ENCODE measurements around the gene STRBP. TPM values are rescaled to one million over a fixed set of nuclear protein-coding genes. Genes with fewer than 3 reads are reported as not detected.
"Not testable (repeated sequence)": the region's sequence is repeated elsewhere in the genome, so short reads cannot be mapped to it uniquely, and the experiment has no call there.

The STRBP gene
- total RNA-seq, 1 experiment from 2014 or later = 96.3 TPM

- H3K36me3 Mint-ChIP-seq; H3K27ac Mint-ChIP-seq; CTCF ChIA-PET; H3K9me3 Mint-ChIP-seq; ATAC-seq; DNase-seq (ENCODE audit: low spot score); H3K27me3 Mint-ChIP-seq (ENCODE audit: low read depth); H3K4me3 Mint-ChIP-seq: not testable (repeated sequence)
- peak; percentile 88 for TF ChIP-seq ZNF121 (CRISPR knock-in tag; IDR thresholded peaks at IDR 0.05)
- POLR2A ChIA-PET = interaction anchor here (0.6 to 0.7 kb wide), 2 partner anchors 9 to 126 kb away, joined by 3 read pairs; no protein-coding TSS in a partner anchor
- peaks cover 26% of the 10 kb centered on the region for H3K4me1 Mint-ChIP-seq
These were observed 82.4 kb downstream of the STRBP start for GRCh38 chr9:123186029-123186428.

- no peak for DNase-seq (ENCODE audit: low spot score)
- peaks cover 16% of the 10 kb centered on the region for H3K36me3 Mint-ChIP-seq
- H3K4me1 Mint-ChIP-seq = peaks cover 67% of the 10 kb centered on the region
- no peaks in the 10 kb centered on the region for H3K27me3 Mint-ChIP-seq (ENCODE audit: low read depth)
- ATAC-seq = no peak
- CTCF ChIA-PET = no interaction called here
- POLR2A ChIA-PET = interaction anchor here (0.5 kb wide), 1 partner anchor 9 kb away, joined by 3 read pairs; no protein-coding TSS in a partner anchor
- H3K27ac Mint-ChIP-seq = peak overlapping the region; percentile 86
- TF ChIP-seq JUN (CRISPR knock-in tag; IDR thresholded peaks at IDR 0.05) = no peak
- no peak for TF ChIP-seq E2F1 (CRISPR knock-in tag; IDR thresholded peaks at IDR 0.05)
- TF ChIP-seq TP53 (CRISPR knock-in tag; IDR thresholded peaks at IDR 0.05) = no peak
- no peak for TF ChIP-seq CREB1 (CRISPR knock-in tag; IDR thresholded peaks at IDR 0.05)
- no peak for TF ChIP-seq CTCF (IDR thresholded peaks at IDR 0.05)
- no peak for TF ChIP-seq NR1H2 (CRISPR knock-in tag; IDR thresholded peaks at IDR 0.05)
- TF ChIP-seq ZNF423 (CRISPR knock-in tag; IDR thresholded peaks at IDR 0.05) = no peak
- TF ChIP-seq ETV6 (CRISPR knock-in tag; IDR thresholded peaks at IDR 0.05) = no peak
- TF ChIP-seq SOX15 (CRISPR knock-in tag; IDR thresholded peaks at IDR 0.05) = no peak
- TF ChIP-seq ARID4B (CRISPR knock-in tag; IDR thresholded peaks at IDR 0.05; ENCODE audit: borderline replicate concordance) = no peak
- TF ChIP-seq FOXJ3 (CRISPR knock-in tag; IDR thresholded peaks at IDR 0.05; ENCODE audit: borderline replicate concordance) = no peak
- TF ChIP-seq FOXP1 (CRISPR knock-in tag; IDR thresholded peaks at IDR 0.05; ENCODE audit: borderline replicate concordance) = no peak
- TF ChIP-seq, protein P1, sequence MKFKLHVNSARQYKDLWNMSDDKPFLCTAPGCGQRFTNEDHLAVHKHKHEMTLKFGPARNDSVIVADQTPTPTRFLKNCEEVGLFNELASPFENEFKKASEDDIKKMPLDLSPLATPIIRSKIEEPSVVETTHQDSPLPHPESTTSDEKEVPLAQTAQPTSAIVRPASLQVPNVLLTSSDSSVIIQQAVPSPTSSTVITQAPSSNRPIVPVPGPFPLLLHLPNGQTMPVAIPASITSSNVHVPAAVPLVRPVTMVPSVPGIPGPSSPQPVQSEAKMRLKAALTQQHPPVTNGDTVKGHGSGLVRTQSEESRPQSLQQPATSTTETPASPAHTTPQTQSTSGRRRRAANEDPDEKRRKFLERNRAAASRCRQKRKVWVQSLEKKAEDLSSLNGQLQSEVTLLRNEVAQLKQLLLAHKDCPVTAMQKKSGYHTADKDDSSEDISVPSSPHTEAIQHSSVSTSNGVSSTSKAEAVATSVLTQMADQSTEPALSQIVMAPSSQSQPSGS (CRISPR knock-in tag; IDR thresholded peaks at IDR 0.05; ENCODE audit: borderline replicate concordance, low read depth) = no peak
- no peak for TF ChIP-seq ZNF121 (CRISPR knock-in tag; IDR thresholded peaks at IDR 0.05)
- TF ChIP-seq MYBL2 (CRISPR knock-in tag; IDR thresholded peaks at IDR 0.05) = no peak
- no peak for TF ChIP-seq TCF7 (CRISPR knock-in tag; IDR thresholded peaks at IDR 0.05; ENCODE audit: low read depth)
- TF ChIP-seq, protein P2, sequence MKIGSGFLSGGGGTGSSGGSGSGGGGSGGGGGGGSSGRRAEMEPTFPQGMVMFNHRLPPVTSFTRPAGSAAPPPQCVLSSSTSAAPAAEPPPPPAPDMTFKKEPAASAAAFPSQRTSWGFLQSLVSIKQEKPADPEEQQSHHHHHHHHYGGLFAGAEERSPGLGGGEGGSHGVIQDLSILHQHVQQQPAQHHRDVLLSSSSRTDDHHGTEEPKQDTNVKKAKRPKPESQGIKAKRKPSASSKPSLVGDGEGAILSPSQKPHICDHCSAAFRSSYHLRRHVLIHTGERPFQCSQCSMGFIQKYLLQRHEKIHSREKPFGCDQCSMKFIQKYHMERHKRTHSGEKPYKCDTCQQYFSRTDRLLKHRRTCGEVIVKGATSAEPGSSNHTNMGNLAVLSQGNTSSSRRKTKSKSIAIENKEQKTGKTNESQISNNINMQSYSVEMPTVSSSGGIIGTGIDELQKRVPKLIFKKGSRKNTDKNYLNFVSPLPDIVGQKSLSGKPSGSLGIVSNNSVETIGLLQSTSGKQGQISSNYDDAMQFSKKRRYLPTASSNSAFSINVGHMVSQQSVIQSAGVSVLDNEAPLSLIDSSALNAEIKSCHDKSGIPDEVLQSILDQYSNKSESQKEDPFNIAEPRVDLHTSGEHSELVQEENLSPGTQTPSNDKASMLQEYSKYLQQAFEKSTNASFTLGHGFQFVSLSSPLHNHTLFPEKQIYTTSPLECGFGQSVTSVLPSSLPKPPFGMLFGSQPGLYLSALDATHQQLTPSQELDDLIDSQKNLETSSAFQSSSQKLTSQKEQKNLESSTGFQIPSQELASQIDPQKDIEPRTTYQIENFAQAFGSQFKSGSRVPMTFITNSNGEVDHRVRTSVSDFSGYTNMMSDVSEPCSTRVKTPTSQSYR (CRISPR knock-in tag; IDR thresholded peaks at IDR 0.05) = no peak
- no peaks in the 10 kb centered on the region for H3K9me3 Mint-ChIP-seq
- H3K4me3 Mint-ChIP-seq = no peak overlapping the region
These were observed 91.4 kb downstream of the STRBP start for GRCh38 chr9:123176949-123177348.
